GM18508 (cell line): ENCODE measurements around the gene F10.

Source experiments
- ATAC-seq: cut with Tn5 transposase; IDR thresholded peaks from one replicate; pipeline ENCODE4 v1.9.1; 2021; ENCODE audit warnings: moderate number of reproducible peaks; ENCODE audit not compliant: insufficient read depth, unreplicated experiment

Gene F10

DNA sequence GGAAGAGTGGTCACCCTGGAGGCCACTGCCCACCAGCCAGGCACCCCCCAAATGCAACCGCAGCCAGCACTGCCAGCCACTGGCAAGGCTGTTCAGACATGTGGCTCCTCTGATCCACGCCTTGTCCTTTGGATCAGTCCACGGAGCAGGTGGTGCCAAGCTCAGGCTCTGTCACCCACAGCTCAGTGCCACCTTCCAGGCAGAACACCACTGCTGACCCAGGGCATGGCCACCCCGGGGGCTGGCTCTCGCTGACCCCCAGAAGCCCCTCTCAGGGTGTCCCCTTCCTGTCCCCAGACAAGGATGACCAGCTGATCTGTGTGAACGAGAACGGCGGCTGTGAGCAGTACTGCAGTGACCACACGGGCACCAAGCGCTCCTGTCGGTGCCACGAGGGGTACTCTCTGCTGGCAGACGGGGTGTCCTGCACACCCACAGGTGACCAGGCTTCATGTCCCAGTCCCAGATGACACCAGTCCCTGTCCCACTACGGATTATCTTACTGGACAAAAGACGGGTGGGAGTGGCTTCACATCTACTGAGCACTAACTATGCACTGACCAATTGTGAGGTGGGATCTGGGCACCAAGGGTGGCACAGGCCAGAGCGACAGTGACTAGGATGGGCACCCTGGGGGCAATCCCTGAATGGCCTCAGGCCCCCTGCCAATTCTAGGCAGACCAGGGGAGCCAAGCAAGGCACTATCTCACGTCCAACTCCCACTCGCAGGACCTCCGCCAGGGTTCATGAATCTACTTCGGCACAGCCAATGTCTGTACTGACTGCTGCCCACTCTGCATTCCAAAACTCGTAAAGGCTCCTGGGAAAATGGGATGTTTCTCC, 7.0 kb upstream of the F10 start:
- ATAC-seq: no peak

GRCh38 chr13:113116206-113116800, 6.3 kb upstream of the F10 start:
- ATAC-seq: no peak

DNA sequence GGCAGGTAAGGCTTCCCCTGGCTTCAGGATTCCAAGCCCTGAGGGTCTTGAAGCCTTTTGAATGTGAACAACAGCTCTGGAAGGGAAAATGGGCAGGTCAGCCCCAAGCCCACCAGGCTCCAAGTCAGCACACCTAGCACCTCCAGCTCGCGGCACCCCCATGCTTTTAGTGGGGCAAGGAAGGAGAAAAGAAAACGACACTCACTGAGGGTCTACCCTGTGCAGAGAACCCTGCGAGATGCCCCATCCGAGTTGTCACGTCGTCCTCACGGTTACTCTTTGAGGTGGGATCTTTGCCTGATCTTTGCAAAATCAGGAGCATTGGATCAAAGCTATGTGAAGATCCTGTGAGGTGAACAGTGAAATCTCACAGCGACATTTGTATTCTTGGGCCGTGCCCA, 5.7 kb upstream of the F10 start:
- no peak for ATAC-seq

- no peak for ATAC-seq
Measured at GRCh38 chr13:113117335-113117872, 5.2 kb upstream of the F10 start.

DNA sequence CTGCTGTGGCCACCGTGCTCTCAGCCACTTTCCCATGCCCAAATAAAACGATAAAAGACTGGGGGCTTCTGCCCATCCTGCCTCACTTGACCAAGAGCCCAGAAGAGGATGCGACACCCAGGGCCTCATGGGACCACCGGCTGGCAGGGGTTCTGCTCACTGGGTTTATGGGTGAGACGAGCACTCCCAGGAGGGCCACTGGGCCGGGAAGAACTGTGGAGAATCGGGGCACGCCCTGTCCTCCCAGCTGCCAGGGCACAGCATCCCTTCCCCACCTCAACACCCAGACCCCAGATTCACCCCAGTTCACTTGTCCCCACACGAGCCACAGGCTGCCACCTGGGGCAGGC, 4.7 kb upstream of the F10 start:
- no peak for ATAC-seq

- ATAC-seq: no peak
Measured at GRCh38 chr13:113118261-113119021, 4.2 kb upstream of the F10 start.

GRCh38 chr13:113119166-113119821, 3.3 kb upstream of the F10 start:
- no peak for ATAC-seq

DNA sequence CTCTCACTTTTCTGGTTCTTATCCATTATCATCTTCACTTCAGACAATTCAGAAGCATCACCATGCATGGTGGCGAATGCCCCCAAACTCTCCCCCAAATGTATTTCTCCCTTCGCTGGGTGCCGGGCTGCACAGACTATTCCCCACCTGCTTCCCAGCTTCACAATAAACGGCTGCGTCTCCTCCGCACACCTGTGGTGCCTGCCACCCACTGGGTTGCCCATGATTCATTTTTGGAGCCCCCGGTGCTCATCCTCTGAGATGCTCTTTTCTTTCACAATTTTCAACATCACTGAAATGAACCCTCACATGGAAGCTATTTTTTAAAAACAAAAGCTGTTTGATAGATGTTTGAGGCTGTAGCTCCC, 2.8 kb upstream of the F10 start:
- ATAC-seq: no peak

GRCh38 chr13:113120300-113121182, 2.1 kb upstream of the F10 start:
- ATAC-seq: no peak

DNA sequence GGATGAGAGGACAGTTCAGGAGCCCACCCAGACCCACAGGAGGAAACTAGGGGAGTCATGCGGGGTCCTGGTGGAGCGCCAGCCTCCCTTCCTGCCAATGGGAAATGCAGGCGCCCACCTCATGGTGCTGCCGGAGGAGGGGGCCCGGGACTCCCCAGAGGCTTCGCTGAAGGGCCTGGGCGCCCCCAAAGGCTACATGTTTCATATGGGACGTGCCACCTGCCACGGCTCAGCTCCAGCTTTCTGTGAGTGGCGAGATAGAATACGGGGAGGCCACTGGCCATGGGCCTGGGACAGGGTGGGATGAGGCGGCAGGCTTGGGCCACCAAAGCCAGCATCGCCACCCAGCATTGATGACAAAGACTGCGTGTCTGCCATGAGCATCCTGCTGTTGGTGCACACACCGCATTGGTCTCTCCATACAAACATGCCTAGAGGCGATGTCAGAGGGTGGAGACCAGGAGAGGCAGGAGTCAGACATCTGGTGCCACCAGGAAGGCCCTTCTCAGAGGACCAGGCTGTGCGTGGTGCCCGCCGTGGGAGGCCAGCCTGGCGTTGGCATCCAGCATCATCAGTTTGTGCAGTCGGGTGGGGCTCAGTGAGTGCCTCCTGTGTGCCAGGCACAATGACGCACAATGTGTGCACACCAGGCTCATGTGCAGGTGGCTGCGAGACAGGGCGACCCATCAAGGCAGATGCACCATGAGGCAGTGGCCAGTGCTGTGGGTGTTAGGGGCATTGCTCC, 1.2 kb upstream of the F10 start:
- ATAC-seq: no peak

DNA sequence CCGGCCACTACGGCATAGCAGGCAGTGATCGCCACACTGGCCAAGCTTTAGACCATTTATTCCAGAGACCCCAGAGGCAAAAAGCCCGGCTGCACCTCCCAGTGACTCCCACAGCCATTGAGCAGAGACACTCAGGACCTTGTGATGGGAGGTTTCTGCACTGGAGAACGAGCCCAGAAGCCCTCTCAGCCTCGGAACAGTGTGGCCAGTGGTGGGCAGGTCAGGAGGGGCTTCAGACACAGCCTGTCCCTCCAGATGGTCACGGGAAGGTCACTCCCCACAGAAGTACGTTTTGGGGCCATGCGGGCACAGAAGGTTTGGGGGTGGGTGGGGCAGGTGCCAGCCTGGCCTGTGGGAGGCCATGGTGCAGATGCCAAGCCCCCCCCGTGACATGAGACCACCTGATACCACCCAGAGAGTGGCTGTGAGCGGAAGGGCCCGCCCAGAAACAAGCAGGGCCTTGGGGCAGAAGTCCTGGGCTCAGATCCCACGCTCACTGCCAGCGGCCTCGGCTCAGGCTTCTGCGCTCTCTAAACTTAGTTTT, 599 bp upstream of the F10 start:
- no peak for ATAC-seq

GRCh38 chr13:113123226-113124201, 915 bp downstream of the F10 start:
- ATAC-seq: no peak

- no peak for ATAC-seq
Measured at GRCh38 chr13:113124211-113124970, 1.8 kb downstream of the F10 start.

- no peak for ATAC-seq
Measured at GRCh38 chr13:113125506-113126264, 3.1 kb downstream of the F10 start.

DNA sequence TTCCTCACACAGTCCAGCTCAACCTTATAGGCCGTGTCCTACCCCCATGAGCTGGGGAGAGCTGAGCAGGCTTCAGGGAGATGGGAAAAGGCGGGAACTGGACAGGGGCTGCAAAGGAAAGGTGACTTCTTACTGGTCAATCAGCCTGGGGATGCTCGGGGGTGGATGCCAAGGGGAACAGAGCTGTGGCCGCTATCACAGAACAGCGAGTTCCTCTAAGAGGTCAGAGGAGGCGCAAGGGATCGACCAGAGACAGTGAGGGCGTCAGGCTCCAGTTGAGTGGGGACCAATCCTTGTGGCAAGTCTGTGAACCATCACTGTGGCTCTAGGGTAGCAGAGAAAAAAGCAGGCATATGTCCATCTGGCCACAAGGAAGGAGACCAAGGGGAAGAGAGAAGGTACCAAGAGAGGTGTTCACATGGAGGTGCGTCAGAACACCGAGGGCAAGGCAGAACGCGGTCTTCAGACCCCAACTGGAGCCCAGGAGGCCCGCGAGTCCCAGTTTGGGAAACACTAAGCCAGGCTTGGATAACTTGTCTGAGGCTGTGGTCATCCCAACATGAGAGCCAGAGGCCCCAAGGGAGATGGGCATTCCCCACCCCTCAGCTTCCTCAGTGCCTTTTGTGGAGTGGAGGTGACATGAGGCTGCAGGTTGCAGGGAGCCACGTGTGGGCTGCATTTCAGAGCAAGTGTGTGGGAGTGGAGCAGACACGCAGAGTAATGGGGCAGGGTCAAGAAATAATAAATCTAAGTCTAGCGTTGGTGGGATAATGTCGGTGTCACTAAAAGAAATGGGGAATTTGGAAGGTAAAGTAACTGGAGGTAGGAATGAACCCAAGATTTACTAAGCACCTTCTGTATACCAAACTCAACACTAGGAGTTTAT, 3.9 kb downstream of the F10 start:
- ATAC-seq: no peak
